Measurements from ENCODE around the gene HS3ST1.

HS3ST1 gene

DNA sequence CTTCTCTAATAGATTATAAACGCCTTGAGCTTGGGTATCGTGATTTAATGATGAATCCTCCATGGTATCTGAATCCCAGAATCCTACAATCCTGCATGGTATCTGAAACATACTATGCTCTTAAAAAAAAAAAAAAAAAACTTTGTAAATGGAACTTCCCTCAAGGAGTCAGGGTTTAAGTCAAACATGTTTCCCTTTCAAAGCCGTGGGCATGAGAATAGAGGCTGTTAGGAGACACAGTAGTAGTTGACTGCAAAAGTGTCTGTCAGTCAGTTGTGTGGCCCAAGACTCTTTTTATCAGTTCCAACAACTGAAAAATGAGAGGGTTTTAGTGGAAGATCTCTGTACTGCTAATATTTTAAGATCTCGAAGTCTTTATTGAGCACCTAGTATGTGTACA, 2.4 kb upstream of the HS3ST1 start:
- DNase-seq (ENCODE audit: low read depth): no peak

DNA sequence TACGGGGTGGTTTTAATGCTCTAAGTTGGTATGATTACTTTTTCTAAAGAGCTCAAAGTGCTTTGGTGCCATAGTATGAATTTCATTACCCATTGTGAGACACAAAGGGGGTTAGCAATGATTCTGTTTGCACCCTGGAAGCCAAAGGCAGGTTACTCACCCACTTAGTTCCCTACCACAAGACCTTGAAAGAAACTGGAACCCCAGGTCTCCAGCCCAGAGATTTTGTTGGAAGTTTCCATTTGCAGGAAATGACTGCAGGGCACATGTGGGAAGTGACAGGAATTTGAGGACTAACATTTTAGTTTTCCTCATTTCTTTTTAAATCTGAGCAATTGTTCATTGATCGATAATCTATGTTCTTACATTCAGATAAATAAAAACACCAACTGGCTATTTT, 1.8 kb upstream of the HS3ST1 start:
- DNase-seq (ENCODE audit: low read depth): no peak

DNA sequence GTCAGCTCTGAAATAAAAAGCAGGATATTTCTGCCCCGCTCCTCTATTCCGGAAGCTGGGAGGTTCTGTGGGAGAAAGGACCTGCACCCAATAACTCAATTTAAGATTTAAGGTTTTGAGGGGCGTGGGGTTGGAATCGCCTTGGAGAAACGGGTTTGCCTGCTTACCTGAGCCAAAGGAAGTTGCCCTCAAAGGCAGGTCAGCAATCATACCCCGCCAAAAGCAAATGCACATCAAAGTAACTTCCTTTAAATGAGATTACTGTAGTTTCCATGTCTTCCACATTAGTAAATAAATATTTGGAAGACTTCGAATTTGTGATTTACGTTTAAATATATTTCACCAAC, 978 bp upstream of the HS3ST1 start:
- no peak for DNase-seq (ENCODE audit: low read depth)

DNA sequence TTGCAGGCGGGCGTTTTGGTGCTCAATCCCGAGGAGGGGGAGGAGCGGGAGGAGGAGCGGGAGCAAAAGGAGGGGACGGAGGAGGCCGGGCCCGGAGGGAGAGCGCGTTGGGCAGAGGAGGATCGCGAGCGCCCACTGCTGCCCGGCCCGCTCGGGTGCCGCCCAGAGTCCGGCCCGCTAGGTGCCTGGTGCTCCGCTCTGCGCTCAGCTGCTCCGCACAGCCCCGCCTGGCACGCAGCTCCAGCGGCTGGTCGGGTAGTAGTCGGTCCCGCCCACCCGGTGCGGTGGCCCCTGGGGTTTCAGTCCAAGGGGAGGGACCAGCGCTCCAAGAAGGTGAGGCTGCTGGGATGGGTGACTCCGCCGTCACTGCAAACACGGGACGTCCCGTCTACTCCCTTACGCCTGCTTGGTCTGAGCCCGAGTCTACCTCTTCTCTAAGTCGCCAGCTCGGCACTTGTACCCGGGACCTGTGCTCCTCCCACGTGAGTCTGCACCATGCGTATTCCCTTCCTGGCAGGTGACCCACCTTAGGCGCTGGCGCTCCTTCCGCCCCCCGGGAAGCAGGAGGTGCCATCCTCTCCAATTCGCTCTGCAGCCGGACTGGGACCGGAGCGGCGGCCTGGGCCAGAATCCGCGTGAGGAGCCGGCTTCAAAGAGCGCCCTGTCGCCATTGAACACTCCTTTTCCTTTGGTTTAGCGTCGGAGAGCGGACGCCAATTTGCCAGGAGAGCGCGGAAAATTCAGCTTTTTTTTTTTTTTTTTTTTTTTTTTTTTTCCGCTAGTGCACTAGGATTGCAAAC, 405 bp upstream of the HS3ST1 start:
- DNase-seq (ENCODE audit: low read depth): no peak

DNA sequence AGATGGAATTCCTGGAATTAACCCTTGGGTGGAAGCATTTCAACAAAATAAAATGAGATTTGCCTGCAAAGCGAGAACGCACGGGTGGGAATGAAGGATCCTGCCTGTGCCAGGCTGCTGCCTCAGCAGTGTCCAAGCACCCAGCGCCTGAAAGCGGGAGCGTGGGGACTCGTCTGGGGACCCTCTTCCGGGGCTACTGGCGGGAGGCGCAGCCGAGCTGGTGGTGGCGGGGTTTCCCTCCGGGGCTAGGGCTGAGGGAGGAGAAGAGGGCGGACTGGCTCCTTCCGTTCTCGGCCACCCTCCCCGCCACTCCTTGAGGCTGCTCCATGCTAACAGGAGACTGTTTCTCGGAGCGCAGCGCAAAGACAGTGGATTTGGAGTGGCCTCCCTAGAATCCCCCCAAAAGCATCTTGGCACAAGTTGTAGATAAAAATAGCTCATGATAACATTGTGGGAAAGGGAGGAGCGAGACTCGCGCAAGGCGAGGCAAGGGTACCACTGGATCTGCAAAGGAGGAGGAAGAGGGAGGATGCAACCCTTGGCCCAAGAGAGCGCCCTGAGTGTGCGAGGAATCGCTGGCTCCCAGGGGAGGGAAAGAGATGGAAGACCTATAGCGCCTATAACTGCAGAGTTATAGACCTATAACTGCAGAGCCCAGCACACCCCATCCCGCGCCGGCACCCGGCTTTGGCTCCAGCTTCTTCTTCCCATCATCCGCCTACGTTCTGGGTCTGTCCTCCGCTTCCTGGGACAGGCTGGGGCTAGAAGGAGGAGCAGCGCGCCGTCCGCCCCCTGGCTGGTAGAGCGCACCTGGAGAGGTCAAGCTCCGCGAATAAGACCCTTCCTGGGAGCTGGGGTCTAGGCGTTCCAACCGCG, 1.3 kb downstream of the HS3ST1 start:
- no peak for DNase-seq (ENCODE audit: low read depth)

DNA sequence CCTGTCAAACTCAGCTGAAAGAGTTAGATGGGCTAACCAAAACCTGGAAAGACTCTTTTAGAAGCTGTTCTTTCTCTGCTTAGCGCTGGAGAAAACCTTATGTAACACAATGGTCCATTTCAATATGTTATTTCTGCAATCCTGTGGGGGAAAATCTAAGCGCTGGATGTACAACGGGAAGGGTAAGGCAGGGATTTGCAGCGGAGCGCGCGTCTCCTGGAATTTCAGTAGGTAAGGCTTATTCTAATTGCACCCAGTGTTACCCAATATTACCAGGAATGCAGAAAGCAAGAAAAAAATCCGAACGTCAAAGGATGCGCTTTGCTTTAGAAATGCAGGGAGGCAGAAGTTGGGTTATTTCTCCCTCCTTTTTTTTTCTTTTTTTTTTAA, 2.0 kb downstream of the HS3ST1 start:
- DNase-seq (ENCODE audit: low read depth): no peak

DNA sequence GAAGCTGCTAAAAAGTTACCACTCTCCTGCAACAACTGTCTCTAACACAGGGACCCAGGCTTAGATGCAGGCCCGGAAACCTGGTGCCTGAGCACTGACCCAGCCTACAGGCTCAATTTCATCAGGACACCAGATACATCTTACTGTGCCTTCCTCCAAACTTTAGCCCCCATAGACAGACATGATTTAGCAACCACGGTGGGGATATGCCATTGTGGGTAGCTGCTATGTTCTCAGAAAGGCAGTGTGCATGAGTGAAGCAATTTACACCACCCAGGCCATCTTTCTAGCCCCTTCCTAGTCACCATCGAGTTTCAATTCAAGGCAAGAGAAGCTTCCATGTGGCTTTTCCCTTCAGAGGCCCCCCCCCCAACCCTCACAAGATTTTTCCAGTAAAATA, 2.7 kb downstream of the HS3ST1 start:
- no peak for DNase-seq (ENCODE audit: low read depth)

DNA sequence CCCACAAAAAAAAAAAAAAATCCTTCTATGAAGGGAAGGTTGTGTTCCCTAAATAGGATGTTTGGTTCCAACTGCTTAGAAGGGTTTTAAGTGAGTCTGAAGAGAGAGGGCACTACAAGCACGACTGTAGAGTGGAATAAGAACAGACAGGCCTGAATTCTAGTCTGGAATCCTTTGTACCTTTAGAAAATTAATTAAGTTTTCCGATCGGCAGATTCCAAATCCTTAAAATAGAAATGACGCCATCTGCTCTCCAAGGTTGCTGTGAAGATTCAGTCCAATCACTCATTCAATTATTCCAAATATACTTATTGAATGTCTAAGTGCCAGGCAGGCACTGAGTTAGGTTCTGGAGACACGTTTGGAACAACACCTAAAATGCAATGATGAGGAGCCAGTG, 3.8 kb downstream of the HS3ST1 start:
- no peak for DNase-seq (ENCODE audit: low read depth)

DNA sequence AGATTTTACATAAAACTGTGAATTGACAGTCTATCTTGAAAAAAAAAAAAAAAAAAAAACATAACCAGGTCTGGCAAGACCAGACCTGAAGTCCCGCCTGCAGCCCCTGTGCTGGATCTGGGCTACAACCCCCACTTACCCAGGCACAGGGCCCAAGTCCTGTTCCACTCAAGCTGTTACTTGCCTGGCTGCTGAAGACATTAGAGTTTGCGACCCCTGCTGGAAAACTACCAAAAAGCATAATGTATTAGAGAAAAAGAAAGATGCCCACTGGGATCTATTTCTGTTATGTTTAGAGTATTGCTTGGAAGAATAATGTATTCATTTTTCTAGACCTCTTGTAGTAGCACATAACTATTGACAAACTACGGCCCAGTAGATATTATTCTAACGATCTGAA, 4.7 kb downstream of the HS3ST1 start:
- no peak for DNase-seq (ENCODE audit: low read depth)

DNA sequence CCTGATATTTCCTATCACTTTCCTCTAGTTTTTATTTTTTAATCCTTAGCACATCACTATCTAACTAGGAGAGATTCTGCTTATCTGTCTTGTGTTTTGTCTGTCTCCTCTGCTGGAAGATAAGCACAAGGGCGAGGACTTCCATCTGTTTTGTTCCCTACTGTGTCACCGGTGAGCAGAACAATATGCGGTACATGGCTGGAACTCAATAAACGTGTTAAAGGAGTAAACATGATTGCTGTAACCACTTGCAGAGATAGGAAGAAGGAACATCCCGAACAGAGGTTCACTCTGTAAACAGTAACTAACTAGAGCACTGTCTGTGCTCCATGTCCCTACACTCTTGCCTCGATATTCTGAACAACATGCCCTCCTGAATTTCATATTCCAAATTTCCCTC, 5.2 kb downstream of the HS3ST1 start:
- DNase-seq (ENCODE audit: low read depth): no peak

DNA sequence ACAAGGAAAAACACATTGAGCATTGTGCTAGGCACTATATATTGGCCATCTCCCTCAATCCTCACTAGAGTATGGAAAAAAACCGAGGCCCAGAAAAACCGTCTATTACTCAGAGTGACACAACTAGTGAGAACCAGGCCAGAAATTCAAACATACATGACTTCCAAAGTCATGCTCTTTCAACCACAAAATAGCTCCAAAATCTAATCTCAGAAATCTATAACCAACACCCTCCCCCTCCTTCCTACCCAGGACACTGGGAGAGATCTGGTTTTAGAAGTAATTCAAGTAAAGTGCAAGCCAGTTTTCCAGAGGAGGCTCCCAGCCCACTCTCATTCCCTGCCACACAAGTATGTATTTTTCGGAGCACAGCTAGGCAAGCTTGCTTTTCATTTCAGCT, 7.6 kb downstream of the HS3ST1 start:
- DNase-seq (ENCODE audit: low read depth): no peak

DNA sequence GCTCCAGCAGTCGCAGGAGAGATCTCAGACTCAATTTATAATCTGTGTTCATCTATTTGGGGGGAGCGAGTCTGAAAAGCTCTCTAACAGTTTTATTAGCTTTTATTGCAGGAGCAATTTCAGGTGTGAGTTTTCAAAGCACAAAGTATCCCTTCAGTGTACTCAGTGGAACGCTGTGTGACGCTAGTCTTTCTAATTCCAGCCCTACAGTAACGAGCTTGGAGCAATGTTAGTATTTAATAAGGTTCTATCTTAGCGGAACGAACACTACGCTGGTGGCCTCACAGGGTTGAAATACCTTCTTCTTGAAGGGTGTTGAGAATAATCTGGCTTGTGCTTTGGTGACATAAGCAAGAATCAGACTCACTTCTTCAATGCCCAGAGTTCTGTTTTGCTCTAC, 8.4 kb downstream of the HS3ST1 start:
- DNase-seq (ENCODE audit: low read depth): no peak

DNA sequence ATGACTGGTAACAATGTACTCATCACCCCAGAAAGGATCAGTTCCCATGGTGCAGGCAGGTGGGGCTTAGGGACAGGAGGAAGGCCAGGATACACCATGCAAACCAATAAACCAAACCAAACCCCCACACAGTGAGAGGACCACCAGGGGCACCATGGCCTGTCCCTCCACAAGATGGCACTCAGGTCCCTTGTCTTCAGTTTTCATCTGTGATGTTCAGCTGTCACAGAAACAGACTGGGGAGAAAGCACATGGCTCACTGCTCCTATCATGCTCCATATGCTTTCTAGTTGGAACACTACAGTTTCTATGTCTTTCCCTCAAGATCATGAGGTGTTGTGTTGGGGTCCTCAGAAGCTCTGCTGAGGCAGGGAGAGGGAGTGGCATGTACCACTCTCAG, 10.1 kb downstream of the HS3ST1 start:
- DNase-seq (ENCODE audit: low read depth): no peak

DNA sequence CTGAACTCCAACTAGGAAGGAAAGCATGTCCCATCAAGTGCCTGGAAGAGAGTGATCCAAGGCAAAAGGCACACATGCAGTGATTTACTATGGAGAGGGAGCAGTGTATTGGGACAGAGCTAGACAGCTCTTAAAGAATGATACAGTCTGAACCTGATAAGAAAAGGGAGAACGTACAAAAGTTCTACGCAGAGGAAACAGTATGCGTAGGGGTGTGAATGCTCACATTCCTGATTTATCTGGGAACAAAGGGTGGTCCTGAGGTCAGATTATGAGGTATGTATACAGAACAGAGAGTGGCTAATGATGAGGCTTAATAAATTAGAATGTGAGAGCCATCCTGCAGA, 12.0 kb downstream of the HS3ST1 start:
- no peak for DNase-seq (ENCODE audit: low read depth)

DNA sequence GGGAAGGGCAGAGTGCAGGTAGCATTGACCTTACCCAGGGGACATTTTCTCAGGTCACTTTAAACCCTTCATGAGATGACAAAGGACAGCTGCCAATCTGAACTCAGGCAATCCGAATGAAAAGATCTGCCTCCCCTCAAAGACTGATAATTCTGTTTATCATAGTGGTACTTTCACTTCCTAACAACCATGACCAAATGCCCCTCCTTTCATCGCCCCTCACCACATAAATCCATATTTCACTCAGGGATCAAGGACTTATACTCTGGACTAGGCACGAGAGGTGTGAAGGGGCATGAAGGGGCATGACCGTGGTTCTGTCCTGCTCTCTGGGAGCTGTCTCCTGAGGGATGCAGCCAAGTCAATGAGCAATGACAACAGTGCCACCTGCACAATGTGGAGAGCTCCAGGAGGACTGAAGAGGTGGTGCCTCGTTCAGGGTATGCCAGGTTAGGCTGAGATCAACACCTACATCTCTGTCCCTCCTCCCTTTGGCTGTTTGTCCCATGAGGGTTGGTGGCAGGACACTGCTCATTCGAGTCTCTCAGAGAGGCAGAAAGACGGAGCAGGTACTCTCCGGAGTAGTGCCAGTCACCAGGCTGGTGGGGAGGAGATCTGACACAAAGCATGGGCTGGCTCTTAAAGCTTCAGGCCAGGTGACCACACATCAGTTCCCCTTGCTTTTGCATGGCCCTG, 12.5 kb downstream of the HS3ST1 start:
- no peak for DNase-seq (ENCODE audit: low read depth)

DNA sequence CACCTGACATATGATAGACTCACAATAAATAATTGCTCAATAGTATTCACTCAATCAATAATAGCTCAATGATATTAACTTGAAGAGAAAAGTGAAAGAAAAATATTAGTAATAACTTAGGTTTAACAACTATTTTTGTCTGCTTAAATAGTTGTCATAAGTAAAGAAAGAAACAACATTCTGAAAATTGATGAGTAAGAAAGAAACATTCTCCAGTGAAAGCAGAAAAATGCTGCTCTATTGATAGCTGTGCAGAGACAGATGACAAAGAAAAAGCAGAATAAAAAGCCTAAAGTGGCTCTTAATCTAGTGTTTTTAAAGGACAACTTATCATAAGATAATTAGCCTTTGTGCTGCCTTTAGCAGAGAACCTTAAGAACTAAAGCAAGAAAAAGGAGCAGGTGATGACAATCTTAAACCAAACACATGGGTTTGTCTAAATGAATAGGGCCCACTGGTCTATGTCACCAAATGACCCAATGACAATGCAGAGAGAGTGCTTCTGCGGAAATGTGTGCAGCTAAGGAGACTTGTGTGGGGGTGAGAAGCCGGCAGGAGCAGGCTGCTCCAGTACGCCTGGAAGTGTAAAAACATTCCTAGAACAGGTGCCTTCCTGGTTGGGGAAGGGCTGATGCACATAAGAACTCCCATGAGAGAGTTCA, 13.2 kb downstream of the HS3ST1 start:
- no peak for DNase-seq (ENCODE audit: low read depth)

DNA sequence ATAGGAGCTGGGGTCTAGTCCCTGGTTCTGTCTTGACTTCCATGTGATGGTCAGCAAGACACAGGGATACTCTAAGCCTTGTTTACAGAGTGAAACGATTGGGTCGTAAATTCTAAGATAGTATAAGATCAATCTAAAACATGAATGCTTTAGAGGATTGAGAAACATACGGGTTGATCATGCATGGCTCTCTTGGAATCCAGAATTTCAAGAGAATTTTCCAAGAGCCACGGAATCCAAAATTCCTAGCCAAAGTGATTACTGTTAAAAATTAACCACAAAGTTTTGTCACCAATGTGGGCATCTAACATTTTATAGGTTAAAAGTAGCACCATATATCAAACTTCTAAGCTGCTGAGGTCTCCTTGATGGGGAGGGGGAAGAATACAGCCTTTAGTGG, 16.5 kb downstream of the HS3ST1 start:
- DNase-seq (ENCODE audit: low read depth): no peak

DNA sequence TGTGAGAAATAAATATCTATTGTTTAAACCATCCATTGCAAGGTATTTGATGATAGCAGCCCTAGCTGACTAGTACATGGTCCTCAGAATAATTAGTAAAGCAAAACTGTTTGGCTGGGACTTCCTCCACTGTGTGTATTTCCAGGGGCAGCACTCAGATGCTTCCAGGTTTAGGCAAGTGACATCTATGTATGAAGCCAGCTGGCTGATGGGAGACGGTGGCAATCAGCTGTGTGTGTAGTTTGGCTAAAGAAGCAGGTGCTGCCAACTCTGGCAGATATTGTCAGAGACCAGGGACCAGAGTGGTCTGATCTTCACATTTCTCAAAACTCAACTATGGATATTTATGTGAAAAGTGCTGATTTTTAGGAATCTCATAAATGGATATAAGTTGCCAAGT, 19.1 kb downstream of the HS3ST1 start:
- DNase-seq (ENCODE audit: low read depth): no peak

DNA sequence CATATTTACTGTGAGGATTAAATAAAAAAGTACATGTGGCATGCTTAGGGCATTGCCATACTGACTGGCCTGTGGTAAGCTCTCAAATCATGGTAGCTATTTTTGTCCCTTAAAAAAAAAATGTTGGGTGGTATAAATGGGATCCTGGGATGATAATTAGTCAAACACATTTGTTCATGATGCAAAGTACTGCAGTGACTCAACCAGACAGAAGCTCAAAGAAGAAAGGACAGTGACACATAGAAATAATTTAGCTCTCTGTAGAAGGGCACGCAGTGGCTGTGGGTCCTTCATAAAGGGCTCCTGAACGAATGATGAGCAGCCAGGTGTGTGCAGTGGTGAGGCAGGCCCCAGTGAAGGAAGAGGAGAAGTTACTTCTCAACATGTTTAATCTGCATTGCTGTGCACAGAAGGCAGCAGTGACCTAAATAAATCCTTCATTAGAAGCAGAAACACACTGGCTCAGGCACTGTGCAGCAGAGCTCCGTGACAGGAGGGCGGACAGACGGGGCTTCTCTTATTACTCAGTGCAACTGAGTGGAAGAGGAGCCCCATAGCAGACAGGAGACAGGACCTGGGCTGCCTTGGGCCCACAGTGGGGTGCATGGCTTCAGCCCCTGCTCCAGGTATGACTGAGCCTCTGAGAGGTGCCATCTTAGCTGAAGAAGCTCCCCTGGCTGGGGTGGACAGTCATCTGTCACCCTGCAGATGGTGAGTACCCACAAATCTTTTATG, 20.3 kb downstream of the HS3ST1 start:
- DNase-seq (ENCODE audit: low read depth): no peak

DNA sequence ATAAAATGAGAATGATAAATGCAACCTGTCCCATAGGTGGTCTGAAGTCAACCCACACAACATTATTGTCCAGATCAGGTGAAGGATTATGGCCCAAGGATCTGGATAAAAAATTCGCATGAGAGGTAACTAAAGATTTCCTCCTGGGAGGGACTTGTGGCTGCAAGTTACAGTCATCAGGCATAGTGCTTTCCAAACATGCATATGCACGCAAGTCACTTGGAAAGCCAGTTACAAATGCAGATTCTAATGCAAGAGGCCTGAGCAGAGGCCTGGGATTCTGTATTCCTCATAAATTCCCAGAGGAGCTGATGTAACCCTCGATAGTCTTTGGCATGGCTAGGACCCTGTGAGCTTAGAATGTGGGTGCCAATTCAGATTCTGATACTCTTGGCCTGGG, 21.1 kb downstream of the HS3ST1 start:
- DNase-seq (ENCODE audit: low read depth): no peak

DNA sequence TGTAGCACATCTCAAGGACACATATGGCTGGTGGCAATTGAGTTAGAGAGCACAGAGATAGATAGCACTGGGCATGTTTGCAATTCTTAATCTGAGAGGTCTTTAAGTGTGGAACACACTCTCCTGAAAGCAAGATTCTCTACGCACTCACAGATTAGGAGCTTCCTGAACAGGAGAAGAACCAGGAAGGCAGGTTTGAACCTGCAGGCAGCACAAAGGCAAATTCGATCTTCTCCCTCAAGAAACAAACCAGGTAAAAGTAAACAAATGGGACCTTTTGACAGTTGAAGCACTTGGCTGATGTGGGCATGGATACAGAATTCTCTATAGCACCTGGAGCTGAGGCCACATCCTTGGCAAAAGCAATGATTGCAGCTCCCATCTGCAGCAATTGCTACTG, 24.3 kb downstream of the HS3ST1 start:
- DNase-seq (ENCODE audit: low read depth): no peak

DNA sequence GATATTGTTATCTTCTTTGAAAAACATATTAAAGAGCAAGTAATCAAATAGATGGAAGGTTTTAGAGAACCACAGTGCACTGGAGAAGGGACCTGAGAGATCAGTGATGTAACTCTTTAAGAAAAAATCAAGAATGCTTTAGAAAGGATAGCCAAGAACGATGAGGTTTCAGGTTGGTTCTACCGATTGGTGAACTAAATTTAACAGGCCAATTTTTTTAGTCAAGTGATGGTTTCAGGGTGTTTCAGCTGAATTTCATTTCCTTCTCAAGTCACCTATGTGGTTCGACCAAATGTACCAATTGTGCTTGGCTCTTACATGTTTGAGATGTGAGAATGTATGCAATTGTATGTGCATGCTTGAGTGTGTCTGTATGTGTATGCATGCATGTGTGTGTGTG, 26.5 kb downstream of the HS3ST1 start:
- DNase-seq (ENCODE audit: low read depth): no peak

Data from HS-5 (cell line).